Measurements from ENCODE around the gene PTPRK.

GRCh38 chr6:128532136-128532535 is 11.7 kb upstream of the PTPRK start:
- no peak for TF ChIP-seq TCF12 (IDR thresholded peaks at IDR 0.05; ENCODE audit: low read depth)
- TF ChIP-seq CREB1 (IDR thresholded peaks at IDR 0.05; ENCODE audit: low read depth): no peak
- TF ChIP-seq REST (IDR thresholded peaks at IDR 0.05; ENCODE audit: low read depth): no peak
- TF ChIP-seq ZBTB7A (IDR thresholded peaks at IDR 0.05; ENCODE audit: low read depth): no peak
- no peak for TF ChIP-seq TEAD4 (IDR thresholded peaks at IDR 0.05)
- no peak for TF ChIP-seq YY1 (IDR thresholded peaks at IDR 0.05; ENCODE audit: low read depth)
- no peak for TF ChIP-seq EP300 (IDR thresholded peaks at IDR 0.05; ENCODE audit: borderline replicate concordance)

Measured in Ishikawa (cell line).